ENCODE data around the gene SLC24A3. TPM values are rescaled to one million over a fixed set of nuclear protein-coding genes. Genes with fewer than 3 reads are reported as not detected.

Gene SLC24A3
- total RNA-seq, 3 donors from 2014 or later, result 4.9 to 12.3 (median 5.9) TPM

- no peak overlapping the region for H3K4me3 ChIP-seq
Observed at GRCh38 chr20:19347943-19348456, 135.6 kb downstream of the SLC24A3 start.

DNA sequence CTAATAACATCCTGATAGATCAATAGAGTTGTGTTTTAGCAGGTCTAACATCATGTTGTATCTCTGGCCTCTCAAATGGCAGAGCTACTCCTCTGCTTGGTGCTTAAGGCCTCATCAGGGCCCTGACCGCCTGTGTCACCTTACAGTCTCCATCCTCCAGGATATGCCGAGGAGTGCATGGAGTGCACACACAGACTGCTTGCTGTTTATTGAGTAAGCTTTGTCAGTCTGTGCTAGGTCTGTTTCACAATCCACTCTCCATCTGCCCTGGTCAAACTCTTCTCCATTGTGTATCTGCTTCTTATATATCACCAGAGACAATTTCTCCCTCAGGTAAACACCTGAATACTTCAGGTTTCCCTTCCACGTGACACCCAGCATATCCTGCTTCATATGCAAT lies 136.1 kb downstream of the SLC24A3 start:
- intact Hi-C loops (cut with DNase I; ENCODE audit: low total_unique reads), result no loop called here
- no peak overlapping the region for H3K4me3 ChIP-seq
- no peak for TF ChIP-seq POLR2A (IDR thresholded peaks at IDR 0.05)
- no peak for TF ChIP-seq POLR2AphosphoS5 (IDR thresholded peaks at IDR 0.05)
- TF ChIP-seq CTCF (IDR thresholded peaks at IDR 0.05), result no peak
- H3K36me3 ChIP-seq, result no peaks in the 10 kb centered on the region
- no peak for DNase-seq (ENCODE audit: low spot score in 2 of 2)
- H3K9me3 ChIP-seq, result no peaks in the 10 kb centered on the region
- no peak overlapping the region for H3K27ac ChIP-seq
- no peaks in the 10 kb centered on the region for H3K4me1 ChIP-seq
- no peaks in the 10 kb centered on the region for H3K27me3 ChIP-seq

More at GRCh38 chr20:19347943-19348456, 135.6 kb downstream of the SLC24A3 start:
- TF ChIP-seq POLR2AphosphoS5 (IDR thresholded peaks at IDR 0.05) (no peak), CTCF (IDR thresholded peaks at IDR 0.05) (no peak), POLR2A (IDR thresholded peaks at IDR 0.05) (no peak)
- no peaks in the 10 kb centered on the region for H3K4me1 ChIP-seq
- no peaks in the 10 kb centered on the region for H3K27me3 ChIP-seq
- no peak for DNase-seq (ENCODE audit: low spot score in 2 of 2)
- no peak overlapping the region for H3K27ac ChIP-seq
- H3K36me3 ChIP-seq, result no peaks in the 10 kb centered on the region
- intact Hi-C loops (cut with DNase I; ENCODE audit: low total_unique reads), result no loop called here
- H3K9me3 ChIP-seq, result no peaks in the 10 kb centered on the region

DNA sequence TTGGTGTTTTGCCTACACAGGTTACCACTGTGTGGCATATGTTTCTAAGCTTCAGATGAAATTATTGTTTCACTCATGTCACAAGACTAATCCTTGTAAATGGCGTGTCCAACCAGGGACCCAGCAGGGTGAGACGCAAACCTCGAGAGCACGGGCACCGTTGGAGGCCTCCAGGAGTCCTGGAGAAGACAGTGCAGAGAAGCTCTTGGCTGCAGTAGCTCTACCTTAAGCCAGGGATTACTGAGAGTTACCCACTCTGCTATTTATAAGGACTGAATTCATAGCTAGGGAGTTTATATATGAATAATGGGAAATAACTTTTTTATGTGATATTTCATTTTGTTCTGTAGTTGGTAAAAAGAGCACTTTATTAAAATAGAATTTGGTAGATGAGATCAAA lies 137.4 kb downstream of the SLC24A3 start:
- H3K27ac ChIP-seq, result no peak overlapping the region
- no peaks in the 10 kb centered on the region for H3K36me3 ChIP-seq
- no peaks in the 10 kb centered on the region for H3K27me3 ChIP-seq
- no peaks in the 10 kb centered on the region for H3K9me3 ChIP-seq
- H3K4me1 ChIP-seq, result no peaks in the 10 kb centered on the region
- intact Hi-C loops (cut with DNase I; ENCODE audit: low total_unique reads), result no loop called here
- H3K4me3 ChIP-seq, result no peak overlapping the region
- no peak for TF ChIP-seq CTCF (IDR thresholded peaks at IDR 0.05)
- no peak for TF ChIP-seq POLR2A (IDR thresholded peaks at IDR 0.05)
- TF ChIP-seq POLR2AphosphoS5 (IDR thresholded peaks at IDR 0.05), result no peak
- DNase-seq (ENCODE audit: low spot score in 2 of 2), result no peak

DNA sequence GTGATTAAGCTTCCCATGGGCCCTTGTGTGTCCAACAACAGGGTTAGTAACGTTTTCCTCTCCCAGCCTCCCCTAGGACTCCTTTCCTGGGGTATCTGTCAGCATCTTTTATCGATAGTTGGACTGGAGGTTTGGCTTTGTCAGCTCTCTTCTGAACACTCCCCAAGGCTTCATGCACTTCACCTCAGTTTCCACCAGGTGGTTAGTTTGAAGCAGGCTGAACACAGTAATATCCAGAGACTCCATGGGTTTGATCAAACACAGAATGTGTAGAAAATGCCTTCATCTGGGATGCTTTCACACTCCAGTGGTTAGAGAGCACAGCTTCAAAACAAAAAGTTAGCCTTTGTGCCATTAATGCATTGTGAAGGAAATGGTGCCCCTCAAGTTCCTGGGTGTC lies 139.1 kb downstream of the SLC24A3 start:
- no peaks in the 10 kb centered on the region for H3K4me1 ChIP-seq
- intact Hi-C loops (cut with DNase I; ENCODE audit: low total_unique reads), result no loop called here

DNA sequence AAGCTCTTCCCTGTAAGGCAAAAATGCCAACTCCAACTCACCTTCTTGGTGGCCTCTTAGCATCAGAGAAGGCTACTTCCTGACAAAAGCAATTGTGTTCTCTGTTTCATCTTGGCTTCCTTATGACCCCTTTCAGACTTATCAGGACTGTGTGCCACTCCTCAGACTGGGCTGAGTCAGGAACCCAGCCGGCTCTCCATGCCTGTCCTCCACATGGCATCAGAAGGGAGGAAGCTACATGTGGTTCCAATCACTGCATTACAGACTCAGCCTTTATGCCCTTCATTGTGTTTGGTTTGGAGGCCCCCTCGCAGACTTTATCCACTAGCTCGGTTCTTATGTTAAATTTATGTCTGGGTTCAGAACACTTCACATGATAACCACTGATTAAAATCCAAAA lies 142.5 kb downstream of the SLC24A3 start:
- TF ChIP-seq POLR2AphosphoS5 (IDR thresholded peaks at IDR 0.05) (no peak), CTCF (IDR thresholded peaks at IDR 0.05) (no peak), POLR2A (IDR thresholded peaks at IDR 0.05) (no peak)
- Histone ChIP-seq H3K36me3 (no peaks in the 10 kb centered on the region), H3K27ac (no peak overlapping the region), H3K27me3 (no peaks in the 10 kb centered on the region), H3K4me3 (no peak overlapping the region), H3K9me3 (no peaks in the 10 kb centered on the region), H3K4me1 (no peaks in the 10 kb centered on the region)
- no peak for DNase-seq (ENCODE audit: low spot score in 2 of 2)
- intact Hi-C loops (cut with DNase I; ENCODE audit: low total_unique reads), result no loop called here

More for the DNA sequence above, 139.1 kb downstream of the SLC24A3 start:
- no peak for DNase-seq (ENCODE audit: low spot score in 2 of 2)
- Histone ChIP-seq H3K27ac (no peak overlapping the region), H3K4me3 (no peak overlapping the region), H3K27me3 (no peaks in the 10 kb centered on the region), H3K9me3 (no peaks in the 10 kb centered on the region), H3K36me3 (no peaks in the 10 kb centered on the region)
- no peak for TF ChIP-seq POLR2A (IDR thresholded peaks at IDR 0.05)
- TF ChIP-seq POLR2AphosphoS5 (IDR thresholded peaks at IDR 0.05), result no peak
- no peak for TF ChIP-seq CTCF (IDR thresholded peaks at IDR 0.05)

Data from breast epithelium (tissue), 4 donors.